ENCODE results near the gene SUCLA2. TPM values are rescaled to one million over a fixed set of nuclear protein-coding genes. Genes with fewer than 3 reads are reported as not detected.
"Not testable (repeated sequence)": the region's sequence is repeated elsewhere in the genome, so short reads cannot be mapped to it uniquely, and the experiment has no call there.

Gene SUCLA2
- total RNA-seq, 4 donors from 2014 or later: 35.7 to 45.6 (median 41.3) TPM

GRCh38 chr13:48009284-48009683 lies 8.2 kb upstream of the SUCLA2 start:
- TF ChIP-seq POLR2A (IDR thresholded peaks at IDR 0.05): no peak
- no peak for TF ChIP-seq EP300 (IDR thresholded peaks at IDR 0.05)
- no peak for TF ChIP-seq CTCF (IDR thresholded peaks at IDR 0.05)
- DNase-seq (ENCODE audit: low spot score in 2 of 2): no peak
- Histone ChIP-seq H3K36me3 (peaks cover 0 to 4% (median 0%) of the 10 kb centered on the region in 3 donors), H3K4me3 (no peak overlapping the region), H3K9me3 (no peaks in the 10 kb centered on the region), H3K27ac (no peak overlapping the region), H3K4me1 (no peaks in the 10 kb centered on the region), H3K27me3 (no peaks in the 10 kb centered on the region)
- WGBS, 2 donors: 52 to 65% methylated on average over 1 of the region's 1 CpG

DNA sequence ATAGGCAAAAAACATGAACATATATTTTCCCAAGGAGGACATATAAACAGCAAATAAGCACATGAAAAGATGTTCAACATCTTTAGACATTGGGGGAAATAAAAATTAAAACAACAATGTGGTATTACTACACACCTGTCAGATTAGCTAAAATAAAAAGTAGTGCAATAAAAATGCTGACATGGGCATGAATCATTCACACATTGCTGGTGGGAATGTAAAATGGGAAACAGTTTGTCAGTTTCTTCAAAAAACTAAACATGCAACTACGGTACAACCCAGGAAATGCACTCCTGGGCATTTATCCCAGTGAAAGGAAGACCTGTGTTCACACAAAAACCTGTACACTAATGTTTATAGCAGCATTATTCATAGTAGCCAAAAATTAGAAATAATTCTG lies 5.3 kb upstream of the SUCLA2 start:
- H3K9me3 ChIP-seq: no peaks in the 10 kb centered on the region
- TF ChIP-seq CTCF (IDR thresholded peaks at IDR 0.05) (no peak), EP300 (IDR thresholded peaks at IDR 0.05) (no peak), POLR2A (IDR thresholded peaks at IDR 0.05) (no peak)
- no peaks in the 10 kb centered on the region for H3K27me3 ChIP-seq
- 54 to 67% methylated on average over 1 of the region's 1 CpG for WGBS, 2 donors
- peaks cover 0 to 8% (median 0%) of the 10 kb centered on the region in 4 donors for H3K4me1 ChIP-seq
- no peaks in the 10 kb centered on the region for H3K36me3 ChIP-seq
- DNase-seq (ENCODE audit: low spot score in 2 of 2): no peak
- no peak overlapping the region for H3K4me3 ChIP-seq
- no peak overlapping the region for H3K27ac ChIP-seq

DNA sequence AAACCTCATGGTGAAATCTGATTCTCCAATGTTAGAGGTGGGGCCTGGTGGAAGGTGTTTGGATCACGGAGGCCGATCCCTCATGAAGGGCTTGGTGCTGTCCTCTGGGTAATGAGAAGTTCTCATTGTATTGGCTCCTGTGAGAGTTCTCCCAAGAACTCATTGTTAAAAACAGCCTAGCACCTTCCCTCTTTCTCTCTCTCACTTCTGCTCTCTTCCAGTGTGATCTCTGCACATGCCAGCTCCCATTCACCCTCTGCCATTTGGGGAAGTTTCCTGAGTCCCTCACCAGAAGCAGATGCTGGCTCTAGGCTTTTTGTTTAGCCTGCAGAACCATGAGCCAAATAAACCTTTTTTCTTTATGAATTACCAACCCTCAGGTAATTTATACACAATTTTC lies 3.1 kb upstream of the SUCLA2 start:
- peaks cover 0 to 20% (median 3%) of the 10 kb centered on the region in 4 donors for H3K4me1 ChIP-seq
- WGBS, 2 donors: 86 to 100% methylated on average over 2 of the region's 2 CpGs
- no peaks in the 10 kb centered on the region for H3K9me3 ChIP-seq
- DNase-seq (ENCODE audit: low spot score in 2 of 2): peak in 1 of 2 donors; percentile 5
- H3K4me3 ChIP-seq: no peak overlapping the region
- TF ChIP-seq EP300 (IDR thresholded peaks at IDR 0.05) (no peak), POLR2A (IDR thresholded peaks at IDR 0.05) (no peak), CTCF (IDR thresholded peaks at IDR 0.05) (no peak)
- H3K36me3 ChIP-seq: no peaks in the 10 kb centered on the region
- no peak overlapping the region for H3K27ac ChIP-seq
- H3K27me3 ChIP-seq: no peaks in the 10 kb centered on the region

- not testable (repeated sequence) for DNase-seq (ENCODE audit: low spot score in 2 of 2); H3K9me3 ChIP-seq; H3K27me3 ChIP-seq; H3K36me3 ChIP-seq; H3K27ac ChIP-seq
- Histone ChIP-seq H3K4me3 (peak overlapping the region; percentile 69 to 96 (median 90)), H3K4me1 (peaks cover 0 to 42% (median 3%) of the 10 kb centered on the region in 4 donors)
- 41% methylated on average over 5 of the region's 5 CpGs for WGBS, 2 donors
Observed at GRCh38 chr13:48001999-48002398, 926 bp upstream of the SUCLA2 start.

- peaks cover 0 to 42% (median 3%) of the 10 kb centered on the region in 4 donors for H3K4me1 ChIP-seq
- no peak for DNase-seq (ENCODE audit: low spot score in 2 of 2)
- H3K4me3 ChIP-seq: peak overlapping the region; percentile 69 to 96 (median 90)
- no peaks in the 10 kb centered on the region for H3K27me3 ChIP-seq
- WGBS, 2 donors: 1% methylated on average over 6 to 20 of the region's 25 CpGs
- TF ChIP-seq EP300 (IDR thresholded peaks at IDR 0.05) (no peak), POLR2A (IDR thresholded peaks at IDR 0.05) (no peak), CTCF (IDR thresholded peaks at IDR 0.05) (no peak)
- no peaks in the 10 kb centered on the region for H3K9me3 ChIP-seq
- peaks cover 0 to 7% (median 0%) of the 10 kb centered on the region in 3 donors for H3K36me3 ChIP-seq
- peak overlapping the region; percentile 64 to 93 (median 84) for H3K27ac ChIP-seq
Observed at GRCh38 chr13:48000559-48001113, 437 bp downstream of the SUCLA2 start.

All from tibial nerve (tissue), 4 donors.